H7 (cell line): Measurements from ENCODE around the gene AKAP13. TPM values are rescaled to one million over a fixed set of nuclear protein-coding genes. Genes with fewer than 3 reads are reported as not detected.

Experiments used
- DNase-seq: peaks from one replicate; pipeline ENCODE4 v3.0.0; 2012
- H3K27me3 ChIP-seq: 2 replicates; pipeline ENCODE4 v1.6.0; 2011; ENCODE audit warnings: mild to moderate bottlenecking, low read length; ENCODE audit not compliant: control insufficient read depth, insufficient read depth
- H3K36me3 ChIP-seq: replicated peaks from 2 replicates; pipeline ENCODE4 v1.5.1; 2011; ENCODE audit warnings: low read length; ENCODE audit not compliant: control insufficient read depth, insufficient read depth
- H3K4me3 ChIP-seq: 2 replicates; pipeline ENCODE4 v1.5.1; 2011; ENCODE audit warnings: low read depth, mild to moderate bottlenecking, control low read depth, low read length, moderate library complexity; ENCODE audit not compliant: insufficient read depth
- total RNA-seq: library from RNA; depleted of rRNA; stranded (reverse); fragments of >200 nt; shearing (Covaris generic); gene quantifications from 2 replicates; pipeline ENCODE4 v1.2.3, GENCODE V29; 2014

The AKAP13 gene
- total RNA-seq, 1 experiment from 2014 or later: 26.2 TPM

GRCh38 chr15:85404176-85404917 lies 23.9 kb downstream of the AKAP13 start:
- no peaks in the 10 kb centered on the region for H3K27me3 ChIP-seq
- no peak for DNase-seq
- H3K36me3 ChIP-seq: no peaks in the 10 kb centered on the region
- H3K4me3 ChIP-seq: no peak overlapping the region

- no peak for DNase-seq
- Histone ChIP-seq H3K27me3 (no peaks in the 10 kb centered on the region), H3K4me3 (no peak overlapping the region), H3K36me3 (no peaks in the 10 kb centered on the region)
Observed at GRCh38 chr15:85404918-85405866, 24.8 kb downstream of the AKAP13 start.

GRCh38 chr15:85406916-85407315 lies 26.5 kb downstream of the AKAP13 start:
- no peak for DNase-seq
- H3K36me3 ChIP-seq: no peaks in the 10 kb centered on the region
- H3K4me3 ChIP-seq: no peak overlapping the region
- H3K27me3 ChIP-seq: no peaks in the 10 kb centered on the region

- no peak for DNase-seq
- no peaks in the 10 kb centered on the region for H3K27me3 ChIP-seq
- no peak overlapping the region for H3K4me3 ChIP-seq
- no peaks in the 10 kb centered on the region for H3K36me3 ChIP-seq
Observed at GRCh38 chr15:85407421-85408269, 27.2 kb downstream of the AKAP13 start.

GRCh38 chr15:85408270-85408746 lies 27.9 kb downstream of the AKAP13 start:
- Histone ChIP-seq H3K36me3 (no peaks in the 10 kb centered on the region), H3K27me3 (no peaks in the 10 kb centered on the region), H3K4me3 (no peak overlapping the region)
- DNase-seq: no peak

GRCh38 chr15:85412066-85412465 lies 31.7 kb downstream of the AKAP13 start:
- Histone ChIP-seq H3K36me3 (no peaks in the 10 kb centered on the region; the same call in 1 of the 2 replicates), H3K27me3 (no peaks in the 10 kb centered on the region), H3K4me3 (no peak overlapping the region)
- no peak for DNase-seq

- Histone ChIP-seq H3K27me3 (no peaks in the 10 kb centered on the region), H3K4me3 (no peak overlapping the region), H3K36me3 (no peaks in the 10 kb centered on the region; the same call in 1 of the 2 replicates)
- peak; percentile 62 for DNase-seq
Observed at GRCh38 chr15:85412956-85413854, 32.8 kb downstream of the AKAP13 start.

GRCh38 chr15:85414037-85414436 lies 33.6 kb downstream of the AKAP13 start:
- Histone ChIP-seq H3K27me3 (no peaks in the 10 kb centered on the region), H3K36me3 (no peaks in the 10 kb centered on the region; the same call in 1 of the 2 replicates), H3K4me3 (no peak overlapping the region)
- no peak for DNase-seq

- Histone ChIP-seq H3K36me3 (no peaks in the 10 kb centered on the region; the same call in 1 of the 2 replicates), H3K4me3 (no peak overlapping the region), H3K27me3 (no peaks in the 10 kb centered on the region)
- no peak for DNase-seq
Observed at GRCh38 chr15:85414495-85414894, 34.1 kb downstream of the AKAP13 start.

- H3K27me3 ChIP-seq: no peaks in the 10 kb centered on the region
- H3K36me3 ChIP-seq: no peaks in the 10 kb centered on the region; the same call in 1 of the 2 replicates
- H3K4me3 ChIP-seq: no peak overlapping the region
- no peak for DNase-seq
Observed at GRCh38 chr15:85414991-85415390, 34.6 kb downstream of the AKAP13 start.

GRCh38 chr15:85415783-85416182 lies 35.4 kb downstream of the AKAP13 start:
- H3K36me3 ChIP-seq: no peaks in the 10 kb centered on the region; the same call in 1 of the 2 replicates
- DNase-seq: no peak
- no peak overlapping the region for H3K4me3 ChIP-seq
- H3K27me3 ChIP-seq: no peaks in the 10 kb centered on the region

- no peak for DNase-seq
- no peak overlapping the region for H3K4me3 ChIP-seq
- H3K36me3 ChIP-seq: no peaks in the 10 kb centered on the region; the same call in 1 of the 2 replicates
- H3K27me3 ChIP-seq: no peaks in the 10 kb centered on the region
Observed at GRCh38 chr15:85417276-85417675, 36.9 kb downstream of the AKAP13 start.

GRCh38 chr15:85419161-85419560 lies 38.8 kb downstream of the AKAP13 start:
- DNase-seq: no peak
- Histone ChIP-seq H3K27me3 (no peaks in the 10 kb centered on the region), H3K4me3 (no peak overlapping the region), H3K36me3 (no peaks in the 10 kb centered on the region)
